GM18870 (cell line): ENCODE results near the gene MYO5A.

Experiments used
- ATAC-seq: cut with Tn5 transposase; IDR thresholded peaks from one replicate; pipeline ENCODE4 v1.9.1; 2021; ENCODE audit warnings: moderate library complexity; ENCODE audit not compliant: unreplicated experiment

Gene MYO5A

GRCh38 chr15:52276256-52276770, 252.4 kb downstream of the MYO5A start:
- no peak for ATAC-seq

GRCh38 chr15:52263563-52264282, 265.0 kb downstream of the MYO5A start:
- no peak for ATAC-seq

- no peak for ATAC-seq
Observed at GRCh38 chr15:52262364-52262763, 266.3 kb downstream of the MYO5A start.

GRCh38 chr15:52261498-52262242, 267.0 kb downstream of the MYO5A start:
- ATAC-seq = peak; percentile 98

- ATAC-seq = no peak
Observed at GRCh38 chr15:52261026-52261425, 267.7 kb downstream of the MYO5A start.

GRCh38 chr15:52259503-52259902, 269.2 kb downstream of the MYO5A start:
- no peak for ATAC-seq

GRCh38 chr15:52258461-52258860, 270.2 kb downstream of the MYO5A start:
- no peak for ATAC-seq

- no peak for ATAC-seq
Observed at GRCh38 chr15:52257734-52258062, 271.0 kb downstream of the MYO5A start.
